NT2/D1 (cell line): ENCODE measurements around the gene TMEM132A.

ENCODE experiments used
- DNase-seq: peaks from one replicate; pipeline ENCODE4 v3.0.0-alpha.2; 2011; ENCODE audit warnings: low read depth, low spot score
- H3K27me3 ChIP-seq: 2 replicates; pipeline ENCODE4 v1.6.0; 2011; ENCODE audit warnings: mild to moderate bottlenecking; ENCODE audit not compliant: insufficient read length, insufficient read depth
- H3K36me3 ChIP-seq: 2 replicates; pipeline ENCODE4 v1.6.1; 2011; ENCODE audit warnings: mild to moderate bottlenecking, low read length, mixed read lengths; ENCODE audit not compliant: insufficient read depth, insufficient read length
- H3K4me1 ChIP-seq: 2 replicates; pipeline ENCODE4 v1.5.1; 2011; ENCODE audit not compliant: insufficient read depth, insufficient read length
- H3K4me3 ChIP-seq: 2 replicates; pipeline ENCODE4 v1.5.1; 2011; ENCODE audit warnings: low read depth; ENCODE audit not compliant: insufficient read length
- H3K9ac ChIP-seq: 2 replicates; pipeline ENCODE4 v1.6.0; 2011; ENCODE audit warnings: low read depth; ENCODE audit not compliant: insufficient read length
- H3K9me3 ChIP-seq: 2 replicates; pipeline ENCODE4 v1.5.1; 2011; ENCODE audit warnings: mild to moderate bottlenecking, low read length; ENCODE audit not compliant: insufficient read depth
- SUZ12 ChIP-seq: IDR thresholded peaks from 2 replicates; pipeline ENCODE4 v1.6.1; 2011; ENCODE audit not compliant: insufficient read length, insufficient read depth; ENCODE audit errors: extremely low read depth
- YY1 ChIP-seq: IDR thresholded peaks from 2 replicates; pipeline ENCODE4 v1.6.1; 2011; ENCODE audit not compliant: insufficient read length, insufficient read depth
- ZNF274 ChIP-seq: IDR thresholded peaks from 2 replicates; pipeline ENCODE4 v1.6.1; 2011; ENCODE audit warnings: mild to moderate bottlenecking, low read depth, low read length

TMEM132A gene

DNA sequence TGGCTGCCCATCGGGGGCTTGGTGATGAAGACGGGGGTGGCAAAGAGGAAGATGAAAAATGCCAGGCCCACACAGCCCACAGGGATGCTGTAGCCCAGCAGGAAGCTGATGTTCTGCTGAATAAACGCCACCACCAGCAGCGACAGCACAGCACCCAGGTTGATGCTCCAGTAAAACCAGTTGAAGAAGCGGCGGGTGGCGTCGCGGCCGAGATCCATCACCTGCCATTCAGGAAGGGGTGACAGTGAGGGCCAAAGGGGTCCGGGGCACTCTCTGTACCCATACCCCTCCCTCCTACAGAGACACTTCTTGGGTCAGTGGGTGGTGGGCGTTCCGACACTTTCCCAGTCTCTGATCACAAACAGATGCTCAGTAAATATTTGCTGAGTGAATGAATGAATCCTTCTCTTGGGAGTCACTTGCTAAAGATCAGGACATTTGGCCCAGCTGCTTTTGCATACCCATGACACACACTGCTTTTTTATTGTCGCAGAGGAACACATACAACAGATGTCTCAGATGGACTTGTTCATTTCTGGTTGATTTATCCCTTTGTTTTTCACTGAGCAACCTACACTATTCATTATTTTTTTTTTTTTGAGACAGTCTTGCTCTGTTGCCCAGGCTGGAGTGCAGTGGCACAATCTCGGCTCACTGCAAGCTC is 22.5 kb downstream of the TMEM132A start:
- no peak overlapping the region for H3K9ac ChIP-seq
- peaks cover 12% of the 10 kb centered on the region for H3K27me3 ChIP-seq
- peaks cover 7% of the 10 kb centered on the region for H3K4me1 ChIP-seq
- no peak overlapping the region for H3K4me3 ChIP-seq
- peaks cover 3% of the 10 kb centered on the region for H3K36me3 ChIP-seq
- no peaks in the 10 kb centered on the region for H3K9me3 ChIP-seq
- no peak for DNase-seq
- no peak for TF ChIP-seq ZNF274
- TF ChIP-seq YY1: no peak
- no peak for TF ChIP-seq SUZ12

DNA sequence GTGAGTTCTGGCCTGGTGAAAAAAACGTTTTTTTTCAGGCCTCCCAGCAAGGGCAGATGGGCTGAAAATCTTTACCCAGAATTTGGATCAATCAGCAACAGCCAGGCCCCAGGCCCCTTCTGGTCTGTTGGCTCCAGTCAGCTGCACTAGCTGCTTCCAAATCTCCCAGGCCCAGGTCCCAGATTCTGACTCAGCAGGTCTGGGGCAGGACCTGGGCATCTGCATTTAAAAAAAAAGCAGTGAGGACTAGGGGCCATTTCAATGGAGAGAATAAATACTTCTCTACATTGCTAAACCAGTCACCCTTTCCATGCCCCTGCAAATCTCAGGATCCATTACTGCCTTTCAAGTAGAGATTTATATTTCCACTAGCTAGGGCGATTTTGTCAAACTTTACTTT is 23.4 kb downstream of the TMEM132A start:
- peaks cover 12% of the 10 kb centered on the region for H3K4me1 ChIP-seq

DNA sequence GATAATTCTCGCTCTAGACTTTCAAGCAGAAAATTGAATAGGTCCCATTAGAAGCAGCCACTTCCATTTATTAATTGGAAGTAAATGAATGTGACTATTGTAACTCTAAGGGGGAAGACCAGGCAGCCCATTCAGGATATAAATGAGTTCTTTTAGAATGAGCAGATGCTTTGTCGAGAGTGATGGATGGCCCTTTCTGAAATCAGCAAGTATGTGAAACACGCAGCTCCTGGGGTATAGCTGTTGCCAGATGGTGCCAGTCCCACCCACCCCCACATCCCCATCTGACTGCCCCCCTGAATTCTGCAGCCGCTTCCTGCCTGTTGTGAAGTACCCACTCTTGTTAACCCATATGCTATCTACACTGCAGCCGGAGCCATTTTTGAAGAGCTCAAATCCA is 24.0 kb downstream of the TMEM132A start:
- TF ChIP-seq YY1: no peak
- TF ChIP-seq ZNF274: no peak
- no peak for TF ChIP-seq SUZ12
- Histone ChIP-seq H3K4me3 (no peak overlapping the region), H3K4me1 (peaks cover 12% of the 10 kb centered on the region), H3K9me3 (no peaks in the 10 kb centered on the region), H3K9ac (no peak overlapping the region), H3K36me3 (no peaks in the 10 kb centered on the region), H3K27me3 (peaks cover 12% of the 10 kb centered on the region)
- no peak for DNase-seq

More for the DNA sequence above, 23.4 kb downstream of the TMEM132A start:
- Histone ChIP-seq H3K27me3 (peaks cover 12% of the 10 kb centered on the region), H3K9me3 (no peaks in the 10 kb centered on the region), H3K36me3 (no peaks in the 10 kb centered on the region), H3K4me3 (no peak overlapping the region), H3K9ac (no peak overlapping the region)
- no peak for TF ChIP-seq SUZ12
- TF ChIP-seq YY1: no peak
- no peak for TF ChIP-seq ZNF274
- no peak for DNase-seq

DNA sequence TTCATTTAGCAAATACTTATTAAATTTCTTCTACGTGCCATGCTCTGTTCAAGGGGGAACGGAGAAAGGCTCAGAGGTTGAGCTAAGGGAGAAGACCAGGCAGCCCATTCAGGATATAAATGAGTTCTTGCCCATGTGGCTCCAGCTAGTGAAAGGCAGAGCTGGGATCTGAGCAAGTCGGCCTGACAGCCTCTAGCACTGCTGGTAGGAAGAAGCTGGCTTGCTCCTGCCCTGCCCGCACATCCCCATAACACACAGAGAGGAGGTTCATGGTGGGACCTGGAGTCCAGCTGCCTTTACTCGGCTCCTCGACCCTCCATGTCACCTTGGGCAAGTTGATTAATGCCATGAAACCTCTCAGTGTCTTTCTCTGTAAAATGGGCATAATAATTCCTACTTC is 25.8 kb downstream of the TMEM132A start:
- Histone ChIP-seq H3K4me3 (no peak overlapping the region), H3K4me1 (peaks cover 17% of the 10 kb centered on the region), H3K27me3 (peaks cover 15% of the 10 kb centered on the region), H3K36me3 (no peaks in the 10 kb centered on the region), H3K9ac (no peak overlapping the region), H3K9me3 (no peaks in the 10 kb centered on the region)
- no peak for TF ChIP-seq ZNF274
- no peak for TF ChIP-seq YY1
- no peak for TF ChIP-seq SUZ12
- DNase-seq: no peak

DNA sequence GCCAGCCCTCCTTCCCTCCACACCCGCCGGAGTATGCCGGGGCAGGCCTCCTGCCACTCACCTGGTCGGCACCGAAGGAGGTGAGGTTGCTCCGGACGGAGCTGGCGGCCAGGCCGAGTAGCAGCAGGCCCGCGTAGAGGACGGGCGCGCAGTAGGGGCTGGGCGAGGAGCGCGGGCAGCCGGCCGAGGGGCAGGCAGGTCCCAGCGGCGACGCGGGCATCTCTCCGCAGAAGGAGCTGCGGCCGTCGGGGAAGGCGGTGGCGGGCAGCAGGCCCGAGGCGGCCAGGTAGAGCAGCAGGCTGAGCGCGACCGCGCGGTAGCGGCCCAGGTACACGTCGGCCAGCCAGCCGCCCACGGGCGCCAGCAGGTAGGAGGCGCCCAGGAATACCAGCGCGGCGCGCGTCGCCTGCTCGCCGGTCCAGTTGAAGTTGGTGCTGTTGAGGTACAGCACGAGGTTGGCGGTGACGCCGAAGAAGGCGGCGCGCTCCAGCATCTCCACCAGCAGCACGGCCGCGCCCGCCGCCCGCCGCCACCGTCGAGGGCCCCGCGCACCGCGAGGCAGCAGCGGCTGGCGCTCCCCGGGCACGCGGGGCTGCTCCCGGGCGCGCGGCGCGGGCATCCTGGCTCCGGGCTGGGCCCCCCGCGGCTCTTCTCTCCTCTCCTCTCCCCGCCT is 26.8 kb downstream of the TMEM132A start:
- Histone ChIP-seq H3K4me3 (peak overlapping the region; percentile 65), H3K4me1 (peaks cover 17% of the 10 kb centered on the region), H3K36me3 (no peaks in the 10 kb centered on the region), H3K27me3 (peaks cover 15% of the 10 kb centered on the region), H3K9ac (peak overlapping the region; percentile 79), H3K9me3 (no peaks in the 10 kb centered on the region)
- no peak for DNase-seq
- TF ChIP-seq YY1 (no peak), SUZ12 (no peak), ZNF274 (no peak)

DNA sequence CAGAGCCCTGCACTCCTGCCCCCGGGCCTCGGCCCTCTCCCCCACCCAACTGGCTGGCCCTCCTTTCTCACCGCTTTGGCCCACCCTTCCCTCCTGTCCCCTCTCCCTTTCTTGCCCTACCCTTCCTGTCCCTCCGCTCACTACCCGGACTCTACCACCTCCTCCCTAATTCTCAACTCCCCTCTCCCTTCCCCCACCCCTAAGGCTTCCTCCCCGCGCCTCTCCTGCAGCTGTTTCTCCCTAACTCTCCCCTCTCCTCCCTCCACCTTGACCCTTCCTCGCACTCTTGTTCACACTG is 27.3 kb downstream of the TMEM132A start:
- TF ChIP-seq SUZ12 (no peak), ZNF274 (no peak), YY1 (no peak)
- Histone ChIP-seq H3K4me1 (peaks cover 14% of the 10 kb centered on the region), H3K9ac (peak overlapping the region; percentile 79), H3K4me3 (peak overlapping the region; percentile 65), H3K36me3 (no peaks in the 10 kb centered on the region), H3K27me3 (peaks cover 15% of the 10 kb centered on the region), H3K9me3 (no peaks in the 10 kb centered on the region)
- no peak for DNase-seq

DNA sequence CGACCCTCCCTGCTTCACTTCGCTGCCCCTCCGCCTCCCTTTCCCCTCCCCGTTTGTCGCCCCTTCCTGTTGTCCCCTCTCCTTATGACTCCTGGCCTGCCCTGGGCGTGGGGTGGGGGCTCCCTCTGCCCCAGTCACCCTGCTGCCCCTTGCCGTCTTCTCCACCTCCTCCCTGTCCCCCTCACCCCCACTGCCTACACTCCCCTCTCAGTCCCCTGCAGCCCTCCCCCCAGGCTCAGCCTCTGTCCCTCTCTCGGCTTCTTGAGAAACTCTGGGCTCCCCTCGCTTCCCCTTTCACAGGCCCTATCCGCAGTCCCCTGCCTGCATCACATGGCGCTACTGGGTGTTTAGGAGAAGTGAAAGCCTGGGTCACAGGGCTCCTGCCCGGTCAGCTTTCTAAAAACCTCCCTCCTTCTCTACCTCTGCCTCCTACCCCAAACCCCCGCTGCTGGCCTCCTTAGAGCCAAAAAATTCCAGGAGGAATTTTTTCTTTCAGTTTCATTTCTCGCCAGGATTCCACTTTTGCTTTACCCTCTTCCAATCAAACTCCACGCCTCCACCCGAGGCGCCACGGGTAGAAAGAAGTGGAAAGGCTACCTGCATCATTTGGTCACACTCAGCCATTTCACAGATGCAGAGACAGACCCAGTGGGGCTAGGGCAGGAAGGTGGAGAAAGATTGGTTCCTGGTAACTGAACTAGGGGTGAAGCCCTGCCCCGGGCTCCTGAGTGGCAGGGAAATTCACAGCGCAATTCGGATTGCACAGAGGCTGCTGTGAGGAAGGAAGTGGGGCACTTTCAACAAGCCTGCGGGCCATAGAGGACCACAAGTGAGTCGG is 27.9 kb downstream of the TMEM132A start, which contains the start of gene SLC15A3:
TSS of gene SLC15A3 (minus strand) at position 273 of the 838 bp plus-strand sequence. CDS start 625 bp downstream, outside the sequence.
- TF ChIP-seq ZNF274: no peak
- no peak for TF ChIP-seq YY1
- no peak for TF ChIP-seq SUZ12
- Histone ChIP-seq H3K9ac (peak within 1 kb of the TSS; percentile 79), H3K4me3 (peak within 1 kb of the TSS; percentile 65), H3K4me1 (peaks cover 13% of the 10 kb centered on the region), H3K9me3 (no peaks in the 10 kb centered on the region), H3K27me3 (peaks cover 15% of the 10 kb centered on the region), H3K36me3 (no peaks in the 10 kb centered on the region)
- DNase-seq: no peak
